Stimulated activated CD4-positive, alpha-beta T cell treated with anti-CD3 and anti-CD28 coated beads, Interleukin-15, amount 100 ng/mL, for 1 hour (primary cell): ENCODE results near the gene PAK6.

Experiments
- DNase-seq, 2 donors: peaks; one replicate each; pipeline ENCODE4 v3.0.0-alpha.2; 2020; ENCODE audit warnings: low read depth in 1 of 2, low spot score in 1 of 2

PAK6 gene

GRCh38 chr15:40241269-40242212, 2.7 kb downstream of the PAK6 start:
- DNase-seq = no peak

DNA sequence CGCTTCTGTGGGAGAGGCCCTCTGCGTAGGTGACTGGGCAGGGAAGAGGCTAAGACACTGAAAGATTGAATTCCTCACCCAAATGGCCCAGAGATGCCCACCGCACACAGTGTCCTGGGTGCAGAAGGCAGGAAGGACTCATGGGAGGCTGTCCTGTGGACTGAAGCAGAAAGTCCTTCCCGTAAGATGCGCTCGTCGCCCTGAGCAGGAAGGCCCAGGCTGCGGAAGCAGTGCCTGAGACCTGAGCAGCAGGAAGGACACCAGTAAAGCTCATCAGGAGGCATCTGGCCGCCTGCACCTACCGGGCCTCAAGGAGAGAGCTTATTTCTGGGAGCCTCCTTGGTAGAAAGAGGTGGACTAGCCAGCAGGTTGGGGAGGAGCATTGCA, 3.3 kb downstream of the PAK6 start:
- DNase-seq = no peak

- no peak for DNase-seq
Measured at GRCh38 chr15:40242601-40243000, 3.7 kb downstream of the PAK6 start.

GRCh38 chr15:40243126-40243810, 4.4 kb downstream of the PAK6 start:
- DNase-seq = no peak

GRCh38 chr15:40244961-40245523, 6.2 kb downstream of the PAK6 start:
- DNase-seq = no peak

DNA sequence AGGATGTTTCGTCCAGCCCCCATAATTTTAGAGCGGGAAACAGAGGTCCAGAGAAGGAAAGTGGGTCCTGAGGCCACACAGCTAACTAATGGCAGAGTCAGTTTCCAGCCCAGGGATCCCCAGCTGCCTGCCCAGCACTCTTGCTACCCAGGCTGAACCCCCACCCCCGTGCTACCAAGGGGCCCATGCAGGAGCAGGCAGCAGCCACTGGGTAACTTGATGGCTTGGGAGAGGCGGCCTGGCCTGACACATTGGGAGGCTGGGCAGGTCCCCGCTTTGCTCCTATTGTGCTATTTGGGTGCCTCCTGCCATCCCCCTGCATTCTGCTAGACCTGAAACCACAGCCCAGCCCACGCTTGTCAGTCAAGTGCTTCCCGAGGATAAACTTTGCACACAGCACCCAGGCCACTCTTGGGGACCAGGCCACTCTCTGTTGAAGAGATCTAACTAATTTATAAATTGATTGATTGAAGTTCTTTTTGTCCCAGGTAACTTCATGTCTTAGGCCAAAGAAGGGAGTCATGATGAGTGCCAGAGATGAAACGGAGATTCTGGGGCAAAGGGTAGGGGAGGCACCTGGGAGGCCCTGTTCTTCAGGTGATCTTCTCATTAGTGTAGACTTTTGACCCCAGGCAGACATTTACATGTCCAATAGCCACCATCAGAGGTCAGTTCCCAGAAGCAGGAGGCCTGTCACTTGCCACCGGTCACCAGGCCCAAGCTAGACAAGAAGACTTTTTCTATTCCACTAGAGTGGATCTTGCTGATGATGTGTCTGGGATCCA, 7.0 kb downstream of the PAK6 start:
- no peak for DNase-seq

DNA sequence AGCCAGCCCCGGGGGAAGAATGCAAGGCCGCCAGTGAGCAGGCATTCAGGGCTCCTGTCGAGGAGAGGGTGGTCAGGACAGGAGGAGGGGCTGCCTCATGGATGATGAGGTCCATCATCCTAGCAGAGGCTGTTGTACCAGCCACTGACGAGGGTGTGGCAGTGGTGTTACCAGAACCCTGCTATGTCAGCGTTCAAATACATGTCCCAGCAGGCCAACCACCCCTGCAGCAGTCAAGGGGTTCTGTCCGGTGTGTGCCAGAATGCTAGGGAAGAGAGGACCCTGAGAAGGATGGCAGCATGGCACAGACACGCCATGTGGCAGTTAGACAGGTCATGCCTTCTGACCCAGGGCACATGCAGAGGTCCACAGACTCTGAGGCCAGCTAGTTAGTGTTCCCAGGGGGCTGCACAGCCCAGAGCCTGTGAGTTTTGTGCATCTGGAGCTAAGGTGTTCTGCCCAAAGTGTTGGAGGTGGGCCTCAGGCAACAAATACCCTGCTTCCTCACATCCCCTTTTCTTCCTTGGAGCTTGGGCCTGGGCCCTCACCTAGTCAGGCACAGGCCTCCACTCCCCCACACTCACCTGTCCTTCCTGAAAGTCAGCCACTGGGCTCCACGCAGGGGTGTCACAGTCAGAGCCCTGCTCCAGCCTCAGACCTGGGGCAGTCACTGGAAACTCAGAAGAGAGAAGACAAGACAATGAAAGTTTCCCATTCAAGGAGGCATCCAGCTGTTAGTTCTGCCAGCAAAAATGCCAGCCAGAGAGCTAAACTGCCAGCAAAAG, 7.8 kb downstream of the PAK6 start:
- DNase-seq = no peak

- DNase-seq = no peak
Measured at GRCh38 chr15:40247406-40247971, 8.6 kb downstream of the PAK6 start.

DNA sequence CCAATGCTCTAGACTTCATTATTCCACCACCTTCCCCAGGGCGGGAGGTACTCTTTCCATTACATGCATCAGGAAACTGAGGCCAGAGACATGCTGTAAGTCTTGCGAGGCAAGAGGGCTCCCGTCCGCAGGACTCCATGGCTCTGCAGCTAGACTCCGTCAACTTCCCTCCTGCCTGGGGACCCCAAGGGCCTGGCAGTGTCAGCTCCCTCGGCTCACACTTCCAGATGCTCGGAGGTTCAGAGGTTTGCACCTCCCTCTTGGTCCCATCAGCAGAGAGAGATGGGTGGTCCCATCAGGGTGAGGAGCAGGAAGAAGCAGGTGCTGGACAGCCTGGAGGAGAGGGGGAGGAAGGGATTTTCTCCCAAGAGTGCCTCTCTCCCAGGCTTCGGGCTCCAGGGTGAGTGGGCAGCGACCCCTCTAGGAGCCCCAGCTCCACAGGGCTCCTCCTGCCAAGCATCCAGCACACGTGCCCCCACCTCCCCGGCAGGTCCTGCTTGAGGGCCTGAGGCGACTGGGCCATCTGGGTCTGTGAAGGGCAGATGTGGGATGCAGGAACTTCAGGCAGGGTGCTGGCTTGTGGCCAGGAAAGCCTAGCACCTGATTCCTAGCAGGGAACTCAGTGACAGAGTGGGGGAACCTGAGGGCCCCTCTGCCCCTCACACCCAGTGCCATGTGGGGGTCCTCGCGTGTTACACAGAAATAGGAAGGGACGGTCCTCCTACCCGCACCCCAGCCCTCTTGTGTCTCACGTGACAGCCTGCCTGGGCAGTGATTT, 9.3 kb downstream of the PAK6 start:
- no peak for DNase-seq

DNA sequence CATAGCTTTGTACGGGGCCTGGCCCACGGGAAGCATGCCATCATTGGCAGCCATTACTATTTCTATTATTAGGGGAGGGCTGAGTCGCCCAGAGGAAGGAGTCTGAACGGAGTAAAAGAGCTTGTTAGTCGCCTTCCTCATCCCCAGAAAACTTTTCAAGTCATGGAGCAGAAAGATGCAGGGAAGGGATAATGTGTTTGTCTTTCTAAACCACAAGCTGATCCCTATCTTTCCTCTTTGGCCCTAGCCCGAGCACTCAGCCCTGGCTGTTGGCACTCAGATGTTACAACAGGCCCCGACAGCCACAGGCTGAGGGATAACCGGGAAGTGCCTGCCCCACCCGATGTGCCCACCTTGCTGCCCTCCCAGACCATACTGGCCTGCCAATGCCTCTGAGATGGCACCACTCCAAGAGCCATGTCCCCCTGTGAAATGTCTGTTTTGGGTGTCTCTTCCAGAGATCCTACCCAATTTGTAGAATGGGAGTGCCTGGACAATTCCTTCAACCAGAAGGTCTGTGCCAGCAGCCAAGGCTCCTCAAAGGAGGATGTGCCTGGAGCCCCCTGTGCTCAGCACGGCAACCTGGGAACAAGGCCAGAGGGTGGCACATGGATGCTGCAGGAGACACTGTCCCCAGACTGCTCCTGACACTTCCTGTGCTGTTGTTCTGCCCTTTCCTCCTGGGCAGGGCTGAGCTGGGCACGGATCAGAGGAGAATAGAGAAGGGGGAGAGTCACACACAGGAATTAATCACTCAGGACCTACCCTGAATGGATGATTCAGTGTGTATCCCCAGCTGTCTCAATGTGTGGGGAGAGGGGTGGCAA, 10.8 kb downstream of the PAK6 start:
- no peak for DNase-seq

- DNase-seq = no peak
Measured at GRCh38 chr15:40250304-40250656, 11.4 kb downstream of the PAK6 start.

- no peak for DNase-seq
Measured at GRCh38 chr15:40250771-40251483, 12.1 kb downstream of the PAK6 start.

DNA sequence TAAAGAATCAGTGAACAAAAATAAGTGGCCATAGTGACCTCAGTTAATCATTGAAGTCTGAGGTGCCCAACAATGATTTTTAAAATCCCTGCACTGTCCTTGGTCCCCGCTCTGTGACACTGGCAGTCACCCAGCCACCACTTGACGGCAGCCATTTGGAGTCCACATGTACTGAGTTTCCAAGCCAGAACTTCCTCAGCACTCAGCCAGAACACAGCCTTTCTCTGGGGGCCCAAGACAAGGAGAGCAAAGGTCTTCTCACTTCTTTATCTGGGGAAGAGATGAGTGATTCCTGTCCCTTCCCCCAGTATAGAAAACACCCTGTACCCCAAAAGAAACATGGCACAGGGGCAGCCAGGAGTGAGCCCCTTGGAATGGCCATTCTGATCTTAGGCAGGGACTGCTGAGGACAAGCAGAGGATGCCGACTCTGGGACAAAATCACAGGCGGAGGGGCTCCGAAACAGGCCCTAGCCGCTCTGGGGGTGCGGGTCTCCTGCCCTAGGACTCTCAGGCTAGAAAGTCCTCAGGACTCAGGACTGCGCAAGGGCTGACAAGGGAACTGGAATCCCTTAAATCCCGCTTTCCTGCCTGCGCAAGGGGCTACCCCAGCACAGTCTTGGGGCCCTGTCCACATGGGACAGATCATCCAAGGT, 12.8 kb downstream of the PAK6 start:
- no peak for DNase-seq

DNA sequence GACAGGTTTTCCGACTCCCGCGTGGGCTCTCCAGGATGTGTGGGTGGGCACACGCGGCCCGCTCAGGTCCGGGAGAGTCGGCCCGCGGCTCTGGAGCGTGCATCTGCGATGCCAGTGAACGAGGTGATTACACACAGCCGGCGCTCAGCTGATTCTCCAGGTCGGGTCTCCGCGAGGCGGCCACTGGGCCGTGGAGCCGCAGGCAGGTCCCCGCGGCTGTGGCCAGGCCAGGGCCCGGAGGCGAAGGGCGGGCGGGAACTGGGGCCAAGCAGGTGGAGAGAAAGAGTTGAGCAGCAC, 13.2 kb downstream of the PAK6 start:
- DNase-seq = no peak

GRCh38 chr15:40252438-40253166, 13.7 kb downstream of the PAK6 start:
- no peak for DNase-seq

DNA sequence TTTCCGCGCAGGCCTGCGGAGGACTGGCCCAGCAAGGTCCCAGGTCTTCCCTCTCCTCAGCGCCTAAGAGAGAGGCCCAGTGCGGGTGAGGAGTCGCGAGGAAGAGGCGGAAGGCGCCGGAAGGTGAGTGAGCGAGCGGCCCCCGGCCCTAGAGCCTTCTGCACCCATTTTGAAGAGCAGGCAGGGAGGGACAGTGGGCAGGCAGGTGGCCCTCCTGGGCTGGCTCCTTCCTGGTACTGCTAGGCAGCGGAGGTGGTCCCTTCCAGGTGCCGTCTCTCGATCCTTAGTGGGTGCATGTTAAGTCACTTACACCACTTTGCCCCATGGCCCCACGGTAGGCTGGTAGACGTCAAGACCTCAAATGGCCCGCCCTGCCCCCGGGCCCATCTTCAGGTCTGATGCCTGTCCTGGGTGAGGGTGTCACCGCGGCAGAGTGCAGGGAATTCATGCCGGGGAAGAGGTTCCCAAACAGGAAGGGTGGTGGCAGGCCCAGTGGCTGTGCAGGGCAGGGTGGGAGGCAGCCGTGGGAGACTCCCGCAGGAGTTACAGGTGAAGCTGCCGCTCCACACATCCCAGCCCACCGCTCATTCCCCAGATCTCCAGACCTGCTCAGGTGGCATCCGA, 14.4 kb downstream of the PAK6 start:
- DNase-seq = no peak

- DNase-seq = no peak
Measured at GRCh38 chr15:40254452-40254851, 15.6 kb downstream of the PAK6 start.
